Stimulated activated CD8-positive, alpha-beta memory T cell treated with anti-CD3 and anti-CD28 coated beads, Interleukin-15, amount 100 ng/mL, for 24 hours (primary cell): ENCODE data around the gene MAMDC4.
A peak's percentile ranks its signal among the peaks of the same experiment; 100 is the strongest.
"Not testable (repeated sequence)": the region's sequence is repeated elsewhere in the genome, so short reads cannot be mapped to it uniquely, and the experiment has no call there.

ENCODE experiments used
- DNase-seq: peaks from one replicate; pipeline ENCODE4 v3.0.0-alpha.2; 2020; ENCODE audit warnings: low read depth

MAMDC4 gene

DNA sequence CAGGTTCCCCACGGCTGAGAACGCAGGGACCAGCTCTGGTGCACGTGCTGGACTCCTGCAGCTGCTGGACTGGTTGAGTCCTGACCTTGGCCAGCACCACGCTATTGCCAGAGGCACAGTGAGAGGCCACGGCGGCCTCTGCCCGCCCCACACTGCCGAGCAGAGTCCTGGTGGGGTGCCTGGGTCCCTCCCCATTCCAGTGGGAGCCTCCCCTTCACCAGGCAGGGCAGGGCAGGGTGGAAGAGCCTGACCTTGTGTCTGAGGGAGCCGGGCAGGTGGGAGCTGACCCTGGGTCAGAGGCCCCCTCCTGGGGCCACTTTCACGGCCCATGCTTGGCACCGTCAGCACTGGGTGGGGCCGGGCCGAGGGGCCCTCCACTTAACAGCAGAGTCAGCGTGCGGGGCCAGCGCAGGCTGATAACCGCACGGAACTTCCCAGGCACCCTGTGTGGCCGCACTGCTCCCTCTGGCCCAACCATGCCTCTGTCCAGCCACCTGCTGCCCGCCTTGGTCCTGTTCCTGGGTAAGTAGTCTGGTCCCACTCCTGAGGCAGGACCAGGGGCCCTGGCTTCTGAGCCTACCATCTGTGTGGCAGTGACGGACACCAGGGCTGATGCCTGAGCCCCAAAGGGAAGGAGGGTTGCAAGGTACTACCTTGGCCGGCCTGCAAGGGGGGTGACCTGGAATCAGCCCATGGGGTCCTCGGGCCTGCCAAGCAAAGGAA lies at the start of gene MAMDC4:
MAMDC4 (plus strand) TSS at position 406 of the 723 bp plus-strand sequence; CDS start at position 477, 71 bp downstream.
- DNase-seq = no peak

DNA sequence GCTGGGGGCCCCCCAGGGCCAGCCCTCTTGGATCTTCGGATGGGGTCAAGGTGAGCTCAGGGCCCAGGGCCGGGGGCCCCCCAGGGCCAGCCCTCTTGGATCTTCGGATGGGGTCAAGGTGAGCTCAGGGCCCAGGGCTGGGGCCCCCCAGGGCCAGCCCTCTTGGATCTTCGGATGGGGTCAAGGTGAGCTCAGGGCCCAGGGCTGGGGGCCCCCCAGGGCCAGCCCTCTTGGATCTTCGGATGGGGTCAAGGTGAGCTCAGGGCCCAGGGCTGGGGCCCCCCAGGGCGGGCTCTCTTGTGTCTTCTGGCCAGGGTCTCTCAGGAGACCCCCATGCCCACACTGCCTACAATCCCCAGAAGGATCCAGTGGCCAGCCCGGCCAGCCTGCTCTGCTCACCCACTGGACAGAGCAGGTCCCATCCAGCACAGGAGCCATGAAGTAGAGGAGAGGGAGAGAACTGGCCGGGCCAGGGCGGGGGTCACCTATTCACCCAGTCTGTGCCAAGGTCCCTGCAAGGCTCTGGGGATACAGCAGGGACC lies 49.1 kb upstream of the MAMDC4 start:
- DNase-seq = not testable (repeated sequence)

DNA sequence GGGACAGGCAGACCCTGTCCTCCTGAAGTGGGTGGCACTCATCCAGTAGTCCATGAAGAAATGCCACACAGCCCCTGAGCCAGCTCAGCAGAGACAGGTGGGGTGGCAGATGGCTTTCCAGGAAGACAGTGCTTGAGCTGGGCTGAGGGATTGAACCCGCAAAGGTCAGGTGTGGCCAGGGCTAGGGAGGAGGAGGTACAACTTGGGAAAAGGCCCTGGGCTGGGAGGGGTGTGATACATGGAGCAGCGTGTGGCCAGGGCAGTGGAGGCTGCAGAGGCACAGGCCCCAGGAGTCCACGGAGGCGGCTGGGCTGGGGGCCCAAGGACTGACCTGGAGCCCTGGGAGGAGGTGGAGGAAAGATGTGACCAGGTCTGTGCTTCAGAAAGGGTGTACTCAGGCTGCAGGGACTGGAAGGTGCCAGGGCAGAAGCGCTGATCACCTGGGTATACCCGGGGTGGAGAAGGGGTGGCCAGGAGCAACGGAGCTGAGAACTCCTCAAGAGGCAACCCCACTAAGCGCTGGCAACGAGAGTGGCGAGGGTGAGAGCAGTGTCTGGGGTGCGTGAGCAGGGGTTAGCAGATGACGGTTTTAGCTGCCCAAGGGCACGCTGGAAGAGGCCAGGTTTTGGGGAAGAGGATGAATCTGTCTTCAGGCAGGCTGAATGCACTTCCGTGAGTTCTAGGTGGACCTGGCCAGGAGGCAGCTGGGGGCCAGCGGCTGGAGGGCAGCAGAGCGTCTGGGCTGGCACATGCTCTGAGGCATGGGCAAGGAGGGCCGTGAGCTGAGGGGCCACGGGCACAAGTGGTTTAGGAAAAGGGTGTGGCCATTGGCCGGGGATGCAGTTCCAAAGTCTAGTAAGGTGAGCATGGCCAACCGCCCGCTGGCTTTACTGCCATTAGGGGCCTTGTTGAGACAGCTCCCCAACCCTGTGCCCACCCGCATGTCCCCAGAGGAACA lies 48.3 kb upstream of the MAMDC4 start:
- DNase-seq = no peak

DNA sequence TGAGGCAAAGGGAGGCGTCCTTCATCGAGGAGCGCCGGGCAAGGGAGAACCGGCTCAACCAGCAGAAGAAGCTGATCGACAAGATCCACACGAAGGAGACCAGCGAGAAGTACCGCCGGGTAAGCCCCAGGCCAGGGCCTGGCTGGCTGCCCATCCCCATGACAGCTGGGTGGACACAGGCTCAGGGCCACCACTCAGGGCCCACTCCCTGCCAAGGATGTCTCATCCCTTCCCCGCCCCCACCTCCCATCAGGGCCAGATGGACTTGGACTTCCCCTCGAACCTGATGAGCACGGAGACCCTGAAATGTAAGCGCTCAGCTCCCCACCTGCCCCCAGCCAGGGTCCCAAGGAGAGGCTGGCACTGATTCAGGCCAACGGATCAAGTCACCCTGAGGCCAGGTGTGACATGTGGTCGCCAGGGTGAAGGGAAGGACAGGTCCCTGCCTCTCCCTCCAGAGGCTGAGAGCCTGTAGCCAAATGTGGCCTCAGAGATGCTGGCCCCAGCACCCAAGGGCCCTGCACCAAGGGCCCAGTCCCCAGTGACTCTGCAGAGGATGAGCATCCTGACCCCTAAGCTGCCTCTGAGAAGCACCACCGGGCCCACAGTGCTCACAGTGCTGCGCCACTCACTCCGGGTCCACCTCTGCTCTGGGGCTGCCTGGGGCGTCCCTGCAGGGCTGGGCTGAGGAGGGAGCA lies 47.5 kb upstream of the MAMDC4 start:
- no peak for DNase-seq

DNA sequence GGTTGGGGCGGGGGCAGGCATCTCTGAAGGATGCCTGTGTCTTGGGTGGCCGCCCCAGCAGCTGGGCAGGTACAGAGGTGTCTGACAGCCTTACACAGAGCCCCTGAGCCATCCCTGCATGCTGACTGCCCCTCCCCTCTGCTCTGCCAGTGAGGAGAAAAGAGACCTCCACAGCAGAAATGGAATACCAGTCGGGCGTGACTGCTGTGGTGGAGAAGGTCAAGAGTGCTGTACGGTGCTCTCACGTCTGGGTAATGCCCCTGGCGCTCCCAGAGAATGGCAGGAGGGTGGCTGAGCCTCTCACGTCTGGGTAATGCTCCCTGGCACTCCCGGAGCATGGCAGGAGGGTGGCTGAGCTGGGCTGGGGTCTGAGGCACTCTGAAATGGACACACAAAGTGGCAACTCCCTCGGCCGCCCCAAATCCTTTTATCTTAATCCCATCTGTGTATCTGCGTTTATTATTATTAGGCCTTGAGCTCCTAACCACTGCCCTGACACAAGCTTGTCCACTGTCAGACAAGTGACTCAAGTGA lies 46.9 kb upstream of the MAMDC4 start:
- DNase-seq = no peak

DNA sequence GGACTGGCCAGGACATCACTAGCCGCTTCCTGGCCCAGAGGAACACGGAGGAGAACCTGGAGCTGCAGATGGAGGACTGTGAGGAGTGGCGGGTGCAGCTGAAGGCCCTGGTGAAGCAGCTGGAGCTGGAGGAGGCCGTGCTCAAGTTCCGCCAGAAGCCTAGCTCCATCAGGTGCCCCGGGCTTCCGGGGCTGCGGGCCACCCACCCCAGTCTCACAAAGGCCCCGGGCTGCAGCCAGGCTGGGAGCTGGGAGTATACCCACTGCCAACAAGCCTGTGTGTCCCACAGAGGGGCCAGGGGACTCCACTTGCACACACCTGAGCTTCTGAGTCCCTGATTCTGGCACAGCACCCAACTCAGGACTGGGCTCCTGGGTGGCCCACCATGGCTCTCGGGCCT lies 46.1 kb upstream of the MAMDC4 start:
- DNase-seq = no peak

DNA sequence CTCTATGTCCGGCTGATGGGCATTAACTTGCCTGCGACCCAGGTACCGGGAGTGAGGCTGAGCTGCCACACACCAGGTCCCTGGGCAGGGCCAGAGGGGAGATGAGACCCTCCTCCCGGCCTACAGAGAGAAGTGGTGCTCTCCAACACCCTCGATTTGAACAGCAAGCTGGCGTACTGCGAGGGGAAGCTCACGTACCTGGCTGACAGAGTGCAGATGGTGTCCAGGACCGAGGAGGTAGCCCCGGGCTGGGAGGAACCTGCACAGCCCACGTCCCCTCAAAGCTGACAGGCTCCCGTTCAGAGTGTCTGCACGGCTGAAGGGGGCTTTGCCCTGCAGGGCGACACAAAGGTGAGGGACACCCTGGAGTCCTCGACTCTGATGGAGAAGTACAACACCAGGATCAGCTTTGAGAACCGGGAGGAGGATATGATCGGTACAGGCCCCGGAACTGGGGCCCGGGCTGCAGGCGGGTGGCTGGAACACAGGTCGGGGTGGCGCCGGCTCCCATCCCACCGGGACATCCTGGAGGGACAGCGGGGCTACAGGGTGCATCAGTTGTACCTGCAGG lies 45.4 kb upstream of the MAMDC4 start:
- no peak for DNase-seq

DNA sequence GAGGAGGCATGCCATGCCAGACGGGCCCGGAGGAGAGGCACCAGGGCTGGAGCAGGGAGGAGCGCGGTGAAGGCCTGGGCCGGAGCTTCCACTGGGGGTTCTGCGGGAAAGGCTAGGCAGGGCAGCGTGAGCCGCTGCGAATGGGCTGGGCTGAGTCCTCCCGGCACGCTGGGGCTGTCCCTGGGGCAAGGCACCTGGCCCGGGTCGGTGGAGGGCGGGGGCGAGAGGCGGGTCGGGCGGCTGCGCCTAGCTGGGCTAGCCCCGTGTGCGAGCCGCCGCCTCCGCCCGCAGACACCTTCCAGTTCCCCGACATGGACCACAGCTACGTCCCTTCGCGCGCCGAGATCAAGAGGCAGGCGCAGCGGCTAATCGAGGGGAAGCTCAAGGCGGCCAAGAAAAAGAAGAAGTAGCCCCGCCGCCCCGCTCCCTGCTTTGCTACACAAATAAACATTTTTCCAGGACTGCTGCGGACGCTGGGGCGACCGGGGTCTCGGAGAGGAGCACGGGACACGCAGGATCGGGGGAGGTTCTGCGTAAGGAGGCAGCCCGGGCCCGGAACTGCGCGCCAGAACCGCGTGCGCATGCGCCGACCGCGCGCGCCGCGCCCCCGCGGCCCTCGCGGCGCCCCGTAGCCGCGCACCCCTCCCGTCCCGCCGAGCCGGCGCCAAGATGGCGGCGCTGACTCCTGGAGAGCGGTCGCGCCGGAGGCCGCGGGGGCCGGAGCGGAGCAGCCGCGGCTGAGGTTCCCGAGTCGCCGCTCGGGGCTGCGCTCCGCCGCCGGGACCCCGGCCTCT lies 44.7 kb upstream of the MAMDC4 start, which contains the start of gene RABL6:
RABL6 (plus strand) TSS at position 668 of the 794 bp plus-strand sequence. CDS start 249 bp downstream, outside the sequence.
- peak; percentile 73 for DNase-seq

DNA sequence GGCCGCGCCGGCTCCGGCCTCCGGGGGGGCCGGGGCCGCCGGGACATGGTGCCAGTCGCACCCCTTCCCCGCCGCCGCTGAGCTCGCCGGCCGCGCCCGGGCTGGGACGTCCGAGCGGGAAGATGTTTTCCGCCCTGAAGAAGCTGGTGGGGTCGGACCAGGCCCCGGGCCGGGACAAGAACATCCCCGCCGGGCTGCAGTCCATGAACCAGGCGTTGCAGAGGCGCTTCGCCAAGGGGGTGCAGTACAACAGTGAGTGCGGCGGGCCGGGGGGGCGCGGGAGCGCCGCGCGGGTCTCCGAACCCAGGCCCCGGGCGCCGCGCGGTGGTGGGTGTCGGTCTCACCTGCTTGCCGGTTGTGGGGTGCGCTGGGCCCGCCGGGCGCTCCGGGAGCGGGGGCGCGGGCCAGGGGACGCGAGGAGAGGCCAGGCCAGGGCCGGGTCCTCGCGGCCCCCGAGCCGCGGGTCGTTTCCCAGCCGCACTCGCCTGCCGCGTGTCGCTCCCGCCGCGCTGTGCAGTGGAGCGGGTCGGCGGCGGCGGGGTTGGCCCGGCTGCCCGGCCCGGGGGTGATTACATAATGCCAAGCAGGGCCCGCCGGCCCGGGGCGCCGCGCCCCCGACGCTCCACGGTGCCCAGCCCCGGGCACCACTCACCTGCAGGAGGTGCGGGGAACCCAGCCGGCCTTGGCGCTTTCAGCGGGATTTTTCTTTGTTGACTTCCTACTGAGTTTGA lies 43.9 kb upstream of the MAMDC4 start:
- DNase-seq = peak; percentile 16

DNA sequence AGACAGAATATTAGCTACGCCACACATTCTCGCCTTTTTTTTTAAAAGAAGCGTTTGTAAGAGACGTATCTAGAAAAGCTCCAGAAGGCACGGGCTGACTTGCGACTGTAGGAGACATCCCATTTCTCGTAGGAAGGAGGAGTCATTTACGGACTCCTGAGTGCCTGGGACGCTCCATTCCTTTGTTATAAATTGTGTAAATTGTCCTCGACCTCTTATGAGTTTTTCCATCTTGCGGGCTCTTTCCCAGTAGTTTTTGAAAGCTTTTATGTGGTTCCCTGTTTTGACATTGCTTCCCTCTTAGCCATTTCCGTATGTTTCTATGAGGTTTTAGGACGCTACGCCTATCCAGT lies 43.4 kb upstream of the MAMDC4 start:
- DNase-seq = no peak

DNA sequence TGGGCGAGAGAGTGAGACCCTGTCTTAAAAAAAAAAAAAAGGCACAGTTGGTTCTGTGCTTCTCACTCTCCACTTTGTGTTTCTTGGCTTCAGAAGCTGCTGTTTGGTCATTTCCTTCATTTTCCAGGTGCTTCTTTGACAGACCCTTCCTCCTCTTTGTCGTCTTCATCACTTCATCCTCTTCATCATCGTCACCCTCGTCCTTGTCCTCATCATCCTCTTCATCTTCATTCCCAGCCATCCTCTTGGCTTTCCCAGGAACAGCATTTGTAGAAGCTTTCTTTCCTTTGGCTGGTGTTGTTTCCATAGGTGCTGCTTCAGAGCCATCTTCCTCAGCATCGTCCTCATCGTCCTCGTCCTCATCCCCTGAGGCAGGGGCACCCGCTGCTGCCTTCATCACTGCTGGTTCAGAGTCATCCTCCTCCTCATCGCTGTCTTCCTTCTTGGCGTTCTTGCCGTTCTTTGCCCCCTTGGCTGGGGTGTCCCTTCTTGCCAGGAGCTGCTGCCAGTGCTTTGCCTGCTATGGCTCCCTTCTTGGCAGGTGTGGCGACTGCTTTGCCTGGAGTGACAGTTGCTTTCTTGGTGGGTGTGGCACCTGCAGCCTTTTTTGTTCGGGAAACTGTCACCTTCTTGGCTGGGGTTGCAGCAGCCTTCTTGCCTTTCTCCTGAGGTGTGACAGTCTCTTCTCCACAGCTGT lies 37.3 kb upstream of the MAMDC4 start:
- DNase-seq = no peak

DNA sequence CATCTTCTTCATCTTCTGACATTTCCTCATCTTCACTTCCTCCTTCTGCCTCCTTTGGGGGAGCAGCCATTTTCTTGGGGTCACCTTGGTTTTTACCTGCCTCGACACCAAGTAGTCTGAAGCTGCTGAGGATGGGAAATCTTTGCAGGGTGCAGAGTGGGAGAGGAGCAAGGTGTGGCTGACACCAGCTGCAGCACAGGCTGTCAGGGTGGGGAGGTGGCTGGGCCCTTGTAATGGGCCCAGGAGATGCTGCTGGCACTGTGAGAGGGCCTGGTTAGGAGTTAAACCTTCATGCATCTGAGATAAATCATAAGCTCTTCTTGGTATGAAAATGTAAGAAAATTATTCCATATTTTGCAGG lies 36.7 kb upstream of the MAMDC4 start:
- no peak for DNase-seq

DNA sequence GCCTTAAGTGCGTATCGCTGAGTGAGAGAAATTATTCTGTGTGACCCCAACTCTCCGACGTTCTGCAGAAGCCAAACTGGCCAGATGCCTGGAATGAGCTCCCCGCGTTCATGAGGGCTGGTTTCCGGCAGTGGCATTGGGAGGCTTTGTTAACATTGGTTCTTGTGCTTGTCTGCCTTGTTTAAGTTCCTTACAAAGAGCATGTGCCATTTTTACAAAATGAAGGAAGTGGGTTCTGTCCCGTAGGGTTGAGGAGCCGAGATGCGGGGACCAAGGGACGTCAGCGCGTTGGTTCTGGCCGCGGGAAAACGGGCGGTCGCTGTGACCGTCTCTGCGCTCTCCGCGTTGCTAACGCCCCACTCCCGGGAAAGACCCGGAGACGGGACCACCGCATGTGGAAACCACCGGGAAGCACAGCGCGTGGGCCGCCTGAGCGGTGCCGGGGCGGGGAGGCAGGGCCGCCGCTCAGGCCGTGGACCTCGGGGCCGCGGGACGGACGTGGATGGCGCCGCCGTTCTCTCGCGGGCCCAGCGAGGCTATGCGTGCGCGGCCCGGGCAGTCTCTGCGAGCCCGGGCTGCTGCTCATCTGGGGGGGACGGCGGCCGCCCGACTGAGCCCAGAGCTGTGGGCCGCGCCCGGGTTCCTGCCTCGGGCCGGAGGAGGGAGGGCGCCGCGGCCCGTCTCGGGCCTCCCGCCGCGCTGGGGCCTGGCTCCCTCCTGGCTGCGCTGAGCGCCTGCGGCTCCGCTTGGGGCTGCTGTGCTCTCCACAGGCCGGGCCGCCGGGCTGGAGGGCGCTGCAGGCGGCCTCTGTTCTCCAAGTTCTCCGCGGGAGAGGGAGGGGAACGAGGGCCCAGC lies 30.9 kb upstream of the MAMDC4 start:
- DNase-seq = no peak

DNA sequence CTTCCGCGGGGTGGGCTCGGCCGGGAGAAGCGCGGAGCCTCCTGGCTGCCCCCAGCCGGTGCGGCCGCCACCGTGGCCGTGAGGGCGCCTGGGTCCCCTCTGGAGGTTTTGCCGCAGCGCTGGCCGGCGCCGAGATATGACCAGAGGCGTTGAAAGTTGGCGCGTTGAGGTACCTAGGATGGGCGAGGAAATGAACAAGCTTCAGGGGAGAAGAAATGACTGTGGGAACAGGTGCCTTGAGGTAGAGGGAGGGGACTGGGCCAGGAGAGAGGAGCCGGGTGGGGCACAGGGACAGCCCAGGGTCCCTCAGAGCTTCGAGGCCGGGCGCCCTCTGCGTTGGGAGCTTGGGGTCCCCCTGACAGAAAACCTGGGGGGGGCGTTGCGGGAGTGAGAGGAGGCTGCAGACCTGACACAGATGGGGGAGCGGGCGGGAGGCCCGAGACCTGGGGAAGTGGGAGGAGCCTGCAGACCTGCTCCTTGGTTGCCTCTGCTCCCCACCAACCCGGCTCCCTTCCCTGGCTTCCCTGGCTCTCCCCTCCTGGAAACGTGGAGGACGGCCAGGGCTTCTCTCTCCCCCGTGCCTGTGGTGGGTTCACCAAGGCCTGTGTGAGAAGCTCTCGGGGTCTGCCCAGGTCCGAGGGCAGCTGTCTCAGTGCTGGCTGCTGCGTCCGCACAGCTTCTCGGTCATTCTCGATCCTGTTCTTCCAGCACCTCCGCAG lies 30.2 kb upstream of the MAMDC4 start:
- DNase-seq = no peak

DNA sequence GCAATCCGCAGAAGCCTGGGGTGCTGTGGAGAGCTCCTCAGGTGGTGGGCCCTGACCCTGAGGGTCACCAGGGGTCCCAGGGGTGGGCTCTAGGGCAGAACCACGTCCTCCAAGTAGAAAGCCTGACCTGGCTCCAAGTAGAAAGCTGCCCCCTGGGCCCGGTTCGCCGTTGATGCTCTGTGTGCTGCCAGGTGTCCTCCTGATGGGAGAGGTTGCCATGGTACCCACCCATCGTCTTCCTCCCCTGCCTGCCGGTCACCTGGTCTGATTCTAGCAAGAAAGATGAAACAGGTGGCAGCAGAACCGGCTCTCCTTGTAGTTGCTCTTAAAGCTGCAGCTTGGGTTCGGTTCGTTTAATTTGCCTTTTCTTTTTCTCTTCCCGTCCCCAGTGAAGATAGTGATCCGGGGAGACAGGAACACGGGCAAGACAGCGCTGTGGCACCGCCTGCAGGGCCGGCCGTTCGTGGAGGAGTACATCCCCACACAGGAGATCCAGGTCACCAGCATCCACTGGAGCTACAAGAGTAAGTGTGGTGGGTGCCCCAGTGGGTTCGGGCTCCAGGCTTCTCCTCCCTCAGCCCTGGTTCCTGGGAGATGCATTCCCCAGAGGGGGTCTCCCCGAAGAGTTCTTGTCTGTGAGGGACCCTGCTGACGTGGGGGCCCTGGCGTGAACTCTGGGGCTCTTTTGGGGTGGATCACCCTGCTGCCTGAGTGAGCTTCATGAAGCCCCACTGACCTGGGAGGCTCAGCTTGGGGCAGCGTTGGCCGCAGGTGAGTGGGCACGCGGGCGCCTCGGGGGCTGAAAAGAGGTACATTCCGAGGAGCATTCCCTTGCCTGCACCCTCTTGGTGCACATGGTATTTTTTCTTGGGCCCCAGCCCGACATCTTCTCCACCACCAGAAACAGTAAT lies 28.8 kb upstream of the MAMDC4 start:
- DNase-seq = no peak

DNA sequence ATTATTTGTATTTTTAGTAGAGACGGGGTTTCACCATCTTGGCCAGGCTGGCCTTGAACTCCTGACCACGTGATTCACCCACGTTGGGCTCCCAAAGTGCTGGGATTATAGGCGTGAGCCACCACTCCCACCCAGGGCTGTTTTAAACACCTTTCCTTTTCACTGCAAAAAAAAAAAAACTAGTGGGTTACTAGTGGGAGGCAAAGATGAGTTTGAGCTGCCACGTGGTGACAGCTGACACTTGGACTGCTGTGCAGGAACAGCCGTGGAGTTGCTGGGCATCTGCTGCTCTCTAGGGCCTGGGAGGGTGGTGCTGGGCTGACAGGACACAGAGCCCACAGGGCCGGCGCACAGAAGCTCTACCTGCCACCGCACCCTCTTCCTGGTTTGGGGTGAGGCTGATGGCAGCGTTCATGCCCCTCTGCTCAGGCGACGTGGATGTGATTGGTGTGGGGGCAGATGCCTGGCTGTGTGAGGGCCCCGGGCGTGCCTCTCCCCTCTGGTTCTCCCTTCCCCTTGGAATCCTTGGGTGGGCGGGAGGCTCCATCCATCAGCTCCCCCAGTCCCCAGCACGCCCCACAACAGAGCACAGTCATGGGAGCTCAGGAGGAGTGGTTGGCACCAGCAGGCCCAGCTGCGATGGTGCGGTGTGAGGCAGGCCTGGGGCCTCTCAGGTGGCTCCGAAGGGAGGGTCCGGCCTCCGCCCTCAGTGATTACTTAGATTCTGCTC lies 27.5 kb upstream of the MAMDC4 start:
- DNase-seq = no peak
